Neural cell (in vitro differentiated cells): ENCODE measurements around the gene SYTL4. TPM values are rescaled to one million over a fixed set of nuclear protein-coding genes. Genes with fewer than 3 reads are reported as not detected.

ENCODE experiments used
- H2AFZ ChIP-seq: fragments of 200-600, 300-800 bp; sonication (generic), shearing (Covaris generic); 2 replicates; pipeline ENCODE4 v1.6.0; 2014; ENCODE audit warnings: low read depth, mild to moderate bottlenecking, antibody characterized with exemption, low read length, moderate library complexity
- H3F3A ChIP-seq: fragments of 200-600 bp; shearing (Covaris generic); 2 replicates; pipeline ENCODE4 v1.6.1; 2016; ENCODE audit warnings: mild to moderate bottlenecking, moderate library complexity, mixed read lengths, antibody characterized with exemption, low read length; ENCODE audit not compliant: insufficient read depth, poor library complexity, severe bottlenecking
- H3K27ac ChIP-seq: fragments of 200-600, 300-800 bp; sonication (generic), shearing (Covaris generic); 2 replicates; pipeline ENCODE4 v1.5.1; 2014; ENCODE audit warnings: mild to moderate bottlenecking, low read length, moderate library complexity
- H3K27me3 ChIP-seq: fragments of 300-800, 200-600 bp; sonication (generic), shearing (Covaris generic); 2 replicates; pipeline ENCODE4 v1.6.0; 2014; ENCODE audit warnings: mild to moderate bottlenecking, low read depth, low read length, moderate library complexity; ENCODE audit not compliant: insufficient read depth
- H3K36me3 ChIP-seq: fragments of 300-800, 200-600 bp; sonication (generic), shearing (Covaris generic); 2 replicates; pipeline ENCODE4 v1.5.1; 2014; ENCODE audit warnings: mild to moderate bottlenecking, antibody characterized with exemption, low read length, moderate library complexity; ENCODE audit not compliant: insufficient read depth
- H3K4me2 ChIP-seq: fragments of 300-800, 200-600 bp; sonication (generic), shearing (Covaris generic); 2 replicates; pipeline ENCODE4 v1.6.0; 2014; ENCODE audit warnings: mild to moderate bottlenecking, low read length
- H3K4me3 ChIP-seq: fragments of 300-800, 200-600 bp; sonication (generic), shearing (Covaris generic); 2 replicates; pipeline ENCODE4 v1.5.1; 2014; ENCODE audit warnings: mild to moderate bottlenecking, low read length, moderate library complexity
- H3K79me2 ChIP-seq: fragments of 200-600 bp; shearing (Covaris generic); replicated peaks from 2 replicates; pipeline ENCODE4 v1.6.0; 2014; ENCODE audit warnings: mild to moderate bottlenecking, low read length, moderate library complexity; ENCODE audit not compliant: insufficient read depth
- H3K9ac ChIP-seq: fragments of 300-800, 200-600 bp; sonication (generic), shearing (Covaris generic); 2 replicates; pipeline ENCODE4 v1.6.1; 2016; ENCODE audit warnings: mild to moderate bottlenecking, low read length, mixed read lengths
- H3K9me2 ChIP-seq: fragments of 200-600 bp; shearing (Covaris generic); 2 replicates; pipeline ENCODE4 v1.6.1; 2016; ENCODE audit warnings: mild to moderate bottlenecking, low read length, mixed read lengths; ENCODE audit not compliant: insufficient read depth
- H3K9me3 ChIP-seq: fragments of 200-600, 300-800 bp; sonication (generic), shearing (Covaris generic); 2 replicates; pipeline ENCODE4 v1.6.1; 2016; ENCODE audit warnings: mild to moderate bottlenecking, mixed run types, low read length, moderate library complexity, mixed read lengths
- H4K20me1 ChIP-seq: fragments of 200-600 bp; shearing (Covaris generic); 2 replicates; pipeline ENCODE4 v1.6.1; 2016; ENCODE audit warnings: mild to moderate bottlenecking, mixed run types; ENCODE audit not compliant: insufficient read depth
- CTCF ChIP-seq: fragments of 450-650 bp; IDR thresholded peaks from 2 replicates; pipeline ENCODE4 v1.5.1; 2014; ENCODE audit warnings: antibody characterized with exemption, mild to moderate bottlenecking, moderate library complexity; ENCODE audit not compliant: poor library complexity, severe bottlenecking
- EP300 ChIP-seq: fragments of 450-650 bp; conservative IDR thresholded peaks from 2 replicates; pipeline ENCODE4 v1.6.1; 2014; ENCODE audit warnings: antibody characterized with exemption, mild to moderate bottlenecking, moderate library complexity; ENCODE audit not compliant: poor library complexity, severe bottlenecking
- EZH2 ChIP-seq: fragments of 200-600, 300-800 bp; shearing (Covaris generic), sonication (generic); IDR thresholded peaks from 2 replicates; pipeline ENCODE4 v1.6.1; 2014; ENCODE audit warnings: antibody characterized with exemption, low read length, borderline replicate concordance, mild to moderate bottlenecking; ENCODE audit not compliant: insufficient read depth, poor library complexity, severe bottlenecking
- MXI1 ChIP-seq: fragments of 450-650 bp; conservative IDR thresholded peaks from 2 replicates; pipeline ENCODE4 v1.6.1; 2014; ENCODE audit warnings: antibody characterized with exemption, mild to moderate bottlenecking; ENCODE audit not compliant: poor library complexity, severe bottlenecking
- POLR2AphosphoS5 ChIP-seq: IDR thresholded peaks from 2 replicates; pipeline ENCODE4 v1.6.1; 2012
- RAD21 ChIP-seq: fragments of 450-650 bp; conservative IDR thresholded peaks from 2 replicates; pipeline ENCODE4 v1.6.1; 2014; ENCODE audit warnings: antibody characterized with exemption, mild to moderate bottlenecking, moderate library complexity
- REST ChIP-seq: IDR thresholded peaks from 2 replicates; pipeline ENCODE4 v1.6.1; 2012; ENCODE audit warnings: borderline replicate concordance
- SMC3 ChIP-seq: fragments of 450-650 bp; conservative IDR thresholded peaks from 2 replicates; pipeline ENCODE4 v1.6.1; 2014; ENCODE audit warnings: antibody characterized with exemption, mild to moderate bottlenecking, moderate library complexity; ENCODE audit not compliant: poor library complexity
- TAF1 ChIP-seq: IDR thresholded peaks from 2 replicates; pipeline ENCODE4 v1.6.1; 2012; ENCODE audit warnings: low read depth
- polyA plus RNA-seq: library from polyadenylated mRNA; depleted of rRNA; stranded (reverse); fragments of >200 nt; gene quantifications from 2 replicates; pipeline ENCODE4 v1.2.3, GENCODE V29; 2014

SYTL4 gene
- polyA plus RNA-seq, 1 donor from 2014 or later: 0.11 TPM

GRCh38 chrX:100698551-100698950 is 33.4 kb downstream of the SYTL4 start:
- Histone ChIP-seq H4K20me1 (no peaks in the 10 kb centered on the region), H2AFZ (no peak overlapping the region), H3K9me3 (no peaks in the 10 kb centered on the region), H3K9ac (no peak overlapping the region), H3K27ac (no peak overlapping the region), H3K4me2 (no peak overlapping the region), H3K9me2 (no peaks in the 10 kb centered on the region), H3K36me3 (no peaks in the 10 kb centered on the region), H3K4me3 (no peak overlapping the region), H3K27me3 (no peaks in the 10 kb centered on the region), H3F3A (no peaks in the 10 kb centered on the region), H3K79me2 (no peaks in the 10 kb centered on the region)
- TF ChIP-seq REST: no peak
- no peak for TF ChIP-seq MXI1
- no peak for TF ChIP-seq TAF1
- TF ChIP-seq CTCF: no peak
- TF ChIP-seq POLR2AphosphoS5: no peak
- no peak for TF ChIP-seq SMC3
- TF ChIP-seq EZH2: no peak
- TF ChIP-seq EP300: no peak
- TF ChIP-seq RAD21: no peak

- no peaks in the 10 kb centered on the region for H3K36me3 ChIP-seq
- no peaks in the 10 kb centered on the region for H3F3A ChIP-seq
- H4K20me1 ChIP-seq: no peaks in the 10 kb centered on the region
- no peak overlapping the region for H3K27ac ChIP-seq
- no peak overlapping the region for H2AFZ ChIP-seq
- no peak overlapping the region for H3K9ac ChIP-seq
- no peaks in the 10 kb centered on the region for H3K9me2 ChIP-seq
- no peak overlapping the region for H3K4me3 ChIP-seq
- no peaks in the 10 kb centered on the region for H3K9me3 ChIP-seq
- TF ChIP-seq EP300: no peak
- TF ChIP-seq REST: no peak
- no peak for TF ChIP-seq RAD21
- TF ChIP-seq SMC3: no peak
- no peak for TF ChIP-seq CTCF
- TF ChIP-seq TAF1: no peak
- no peak overlapping the region for H3K4me2 ChIP-seq
- no peaks in the 10 kb centered on the region for H3K27me3 ChIP-seq
- H3K79me2 ChIP-seq: no peaks in the 10 kb centered on the region
These were observed 35.1 kb downstream of the SYTL4 start for GRCh38 chrX:100696699-100697351.
